Transverse colon (tissue), 4 donors: Measurements from ENCODE around the gene CD40. TPM values are rescaled to one million over a fixed set of nuclear protein-coding genes. Genes with fewer than 3 reads are reported as not detected.

Experiments used
- DNase-seq: peaks from one replicate; pipeline ENCODE4 v3.0.0-alpha.2; 2019
- H3K27ac ChIP-seq, 4 donors: fragments of 200-600 bp; sonication (generic); 2 replicates each; pipeline ENCODE4 v1.5.1; 2016 to 2018; ENCODE audit warnings: inconsistent platforms in 4 of 4
- H3K27me3 ChIP-seq: fragments of 200-600 bp; sonication (generic); 2 replicates; pipeline ENCODE4 v1.5.1; 2017; ENCODE audit warnings: inconsistent platforms
- H3K36me3 ChIP-seq, 4 donors: fragments of 200-600 bp; sonication (generic); 2 replicates each; pipeline ENCODE4 v1.5.1; 2017 to 2019; ENCODE audit warnings: inconsistent platforms in 4 of 4
- H3K4me1 ChIP-seq, 4 donors: fragments of 200-600 bp; sonication (generic); 2 replicates each; pipeline ENCODE4 v1.5.1; 2017 to 2020; ENCODE audit warnings: inconsistent platforms in 4 of 4
- H3K4me3 ChIP-seq, 4 donors: fragments of 200-600 bp; sonication (generic); 1 replicate in 1 of 4; 2 replicates in 3 of 4; pipeline versions ENCODE4 v1.5.1 to v1.6.1; 2017 to 2019; ENCODE audit warnings: inconsistent platforms in 4 of 4
- H3K9me3 ChIP-seq, 2 donors: fragments of 200-600 bp; sonication (generic); 2 replicates each; pipeline ENCODE4 v1.5.1; 2017 to 2019; ENCODE audit warnings: inconsistent platforms in 2 of 2
- EP300 ChIP-seq: sonication (generic); formaldehyde crosslinking; IDR thresholded peaks from one replicate; pipeline ENCODE4 v1.6.1; 2017; ENCODE audit warnings: antibody characterized with exemption, low read depth
- POLR2A ChIP-seq: fragments of 450-650 bp; IDR thresholded peaks from one replicate; pipeline ENCODE4 v1.6.1; 2016; ENCODE audit warnings: antibody characterized with exemption, mild to moderate bottlenecking, moderate library complexity
- POLR2AphosphoS5 ChIP-seq, 3 donors: sonication (generic); formaldehyde crosslinking; IDR thresholded peaks; one replicate each; pipeline ENCODE4 v1.6.1; 2016; ENCODE audit warnings: antibody characterized with exemption in 3 of 3
- WGBS, 2 donors: methylation state at CpG; one replicate each; pipeline ENCODE4 v1.1.5; 2018; ENCODE audit warnings: low coverage in 1 of 2; 5-methylcytosine and 5-hydroxymethylcytosine counted together
- in situ Hi-C, 4 donors: fragments of 200-750 bp; cut with MboI; loops; one replicate each; pipeline versions ENCODE4 v1.15.0 to v1.15.1; 2017; ENCODE audit warnings: low sequenced_read_pairs in 3 of 4, low pct_ligation_motif_present in 1 of 4, low pct_unique_long_range_greater_than_20kb in 1 of 4
- intact Hi-C: fragments of 100-400 bp; cut with DNase I; formaldehyde crosslinking; loops from one replicate; pipeline ENCODE4 v1.15.1; 2023; ENCODE audit warnings: low total_unique reads
- total RNA-seq, 4 donors: library from RNA; depleted of rRNA; stranded (reverse); fragments of >200 nt; gene quantifications; one replicate each; pipeline ENCODE4 v1.1.0, GENCODE V29; 2016
- TF ChIP-seq, protein P1 (sequence below), 5 experiments: fragments of 200-600 bp in 3 of 5; fragments of 450-650 bp in 2 of 5; sonication (generic) in 3 of 5; IDR thresholded peaks; 1 replicate in 2 of 5; 2 replicates in 3 of 5; pipeline ENCODE4 v1.5.1; 2016 to 2017; ENCODE audit warnings: antibody characterized with exemption in 5 of 5, inconsistent platforms in 3 of 5, mild to moderate bottlenecking in 2 of 5, moderate library complexity in 1 of 5

CD40 gene
- total RNA-seq, 4 donors from 2014 or later: 2.5 to 11.6 (median 3.5) TPM

- Histone ChIP-seq H3K27me3 (peaks cover 39% of the 10 kb centered on the region), H3K4me3 (no peak overlapping the region), H3K36me3 (no peaks in the 10 kb centered on the region), H3K9me3 (no peaks in the 10 kb centered on the region), H3K27ac (peak overlapping the region in 1 of 4 donors; percentile 17), H3K4me1 (no peaks in the 10 kb centered on the region)
- 47 to 69% methylated on average over 3 to 5 of the region's 5 CpGs for WGBS, 2 donors
- intact Hi-C loops (no loop called here), in situ Hi-C loops (no loop called here)
- TF ChIP-seq, protein P1, sequence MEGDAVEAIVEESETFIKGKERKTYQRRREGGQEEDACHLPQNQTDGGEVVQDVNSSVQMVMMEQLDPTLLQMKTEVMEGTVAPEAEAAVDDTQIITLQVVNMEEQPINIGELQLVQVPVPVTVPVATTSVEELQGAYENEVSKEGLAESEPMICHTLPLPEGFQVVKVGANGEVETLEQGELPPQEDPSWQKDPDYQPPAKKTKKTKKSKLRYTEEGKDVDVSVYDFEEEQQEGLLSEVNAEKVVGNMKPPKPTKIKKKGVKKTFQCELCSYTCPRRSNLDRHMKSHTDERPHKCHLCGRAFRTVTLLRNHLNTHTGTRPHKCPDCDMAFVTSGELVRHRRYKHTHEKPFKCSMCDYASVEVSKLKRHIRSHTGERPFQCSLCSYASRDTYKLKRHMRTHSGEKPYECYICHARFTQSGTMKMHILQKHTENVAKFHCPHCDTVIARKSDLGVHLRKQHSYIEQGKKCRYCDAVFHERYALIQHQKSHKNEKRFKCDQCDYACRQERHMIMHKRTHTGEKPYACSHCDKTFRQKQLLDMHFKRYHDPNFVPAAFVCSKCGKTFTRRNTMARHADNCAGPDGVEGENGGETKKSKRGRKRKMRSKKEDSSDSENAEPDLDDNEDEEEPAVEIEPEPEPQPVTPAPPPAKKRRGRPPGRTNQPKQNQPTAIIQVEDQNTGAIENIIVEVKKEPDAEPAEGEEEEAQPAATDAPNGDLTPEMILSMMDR (IDR thresholded peaks at IDR 0.05): no peak
- TF ChIP-seq POLR2A (no peak), POLR2AphosphoS5 (IDR thresholded peaks at IDR 0.05) (no peak), EP300 (no peak)
- DNase-seq: no peak
These were observed 9.7 kb upstream of the CD40 start for GRCh38 chr20:46108435-46108841.

GRCh38 chr20:46108976-46109375, 9.1 kb upstream of the CD40 start:
- H3K27ac ChIP-seq: peak overlapping the region in 1 of 4 donors; percentile 17
- H3K27me3 ChIP-seq: peaks cover 33% of the 10 kb centered on the region
- in situ Hi-C loops: no loop called here
- intact Hi-C loops: no loop called here
- no peaks in the 10 kb centered on the region for H3K4me1 ChIP-seq
- no peak for DNase-seq
- H3K36me3 ChIP-seq: no peaks in the 10 kb centered on the region
- H3K9me3 ChIP-seq: no peaks in the 10 kb centered on the region
- 90% methylated on average over 14 of the region's 14 CpGs; no CpG with 5 or more reads in 1 of the 2 donors for WGBS, 2 donors
- TF ChIP-seq POLR2AphosphoS5 (IDR thresholded peaks at IDR 0.05): no peak
- TF ChIP-seq POLR2A: no peak
- no peak for TF ChIP-seq EP300
- TF ChIP-seq, protein P1 (IDR thresholded peaks at IDR 0.05): no peak
- no peak overlapping the region for H3K4me3 ChIP-seq

GRCh38 chr20:46111028-46111835, 6.9 kb upstream of the CD40 start:
- no peaks in the 10 kb centered on the region for H3K4me1 ChIP-seq
- peak; percentile 36 for DNase-seq
- H3K27me3 ChIP-seq: peaks cover 12% of the 10 kb centered on the region
- H3K9me3 ChIP-seq: no peaks in the 10 kb centered on the region
- intact Hi-C loops (no loop called here), in situ Hi-C loops (no loop called here)
- H3K4me3 ChIP-seq: no peak overlapping the region
- WGBS, 2 donors: 19 to 43% methylated on average over 2 to 5 of the region's 5 CpGs
- H3K36me3 ChIP-seq: no peaks in the 10 kb centered on the region
- H3K27ac ChIP-seq: no peak overlapping the region
- TF ChIP-seq POLR2A (no peak), EP300 (no peak), POLR2AphosphoS5 (IDR thresholded peaks at IDR 0.05) (no peak)
- TF ChIP-seq, protein P1 (IDR thresholded peaks at IDR 0.05): no peak

GRCh38 chr20:46111836-46112212, 6.3 kb upstream of the CD40 start:
- H3K27me3 ChIP-seq: peaks cover 8% of the 10 kb centered on the region
- H3K36me3 ChIP-seq: no peaks in the 10 kb centered on the region
- TF ChIP-seq POLR2AphosphoS5 (IDR thresholded peaks at IDR 0.05): no peak
- TF ChIP-seq, protein P1 (IDR thresholded peaks at IDR 0.05): no peak
- TF ChIP-seq POLR2A: no peak
- no peak for TF ChIP-seq EP300
- no peak for DNase-seq
- no peaks in the 10 kb centered on the region for H3K9me3 ChIP-seq
- H3K4me3 ChIP-seq: no peak overlapping the region
- H3K4me1 ChIP-seq: no peaks in the 10 kb centered on the region
- intact Hi-C loops (no loop called here), in situ Hi-C loops (no loop called here)
- H3K27ac ChIP-seq: no peak overlapping the region
